H9 (cell line): ENCODE measurements around the gene HYAL1. TPM values are rescaled to one million over a fixed set of nuclear protein-coding genes. Genes with fewer than 3 reads are reported as not detected.

Experiments used
- DNase-seq: peaks from one replicate; pipeline ENCODE4 v3.0.0-alpha.2; 2017
- H2AFZ ChIP-seq: one replicate; pipeline ENCODE4 v1.6.1; 2013; ENCODE audit warnings: mild to moderate bottlenecking, low read length, control low read depth, moderate library complexity
- H2AK5ac ChIP-seq: 2 replicates; pipeline ENCODE4 v1.6.1; 2013; ENCODE audit warnings: low read length, control low read depth, mixed read lengths; ENCODE audit not compliant: insufficient read length
- H2BK120ac ChIP-seq: one replicate; pipeline ENCODE4 v1.6.1; 2013; ENCODE audit warnings: low read depth, mild to moderate bottlenecking, low read length, control low read depth, inconsistent platforms; ENCODE audit not compliant: poor library complexity, severe bottlenecking
- H2BK12ac ChIP-seq: 2 replicates; pipeline ENCODE4 v1.6.1; 2013; ENCODE audit warnings: low read length, control low read depth, mixed read lengths, low read depth; ENCODE audit not compliant: insufficient read length
- H2BK15ac ChIP-seq: 2 replicates; pipeline ENCODE4 v1.6.1; 2013; ENCODE audit warnings: low read depth, low read length, control low read depth
- H2BK20ac ChIP-seq: one replicate; pipeline ENCODE4 v1.6.1; 2013; ENCODE audit warnings: low read depth, mild to moderate bottlenecking, low read length, control low read depth, inconsistent platforms; ENCODE audit not compliant: poor library complexity, severe bottlenecking
- H2BK5ac ChIP-seq: 2 replicates; pipeline ENCODE4 v1.6.1; 2013; ENCODE audit warnings: low read length, control low read depth, mixed read lengths; ENCODE audit not compliant: insufficient read length
- H3K14ac ChIP-seq: 2 replicates; pipeline ENCODE4 v1.6.1; 2013; ENCODE audit warnings: low read length, control low read depth; ENCODE audit not compliant: insufficient read depth
- H3K18ac ChIP-seq: 2 replicates; pipeline ENCODE4 v1.6.1; 2013; ENCODE audit warnings: low read depth, mild to moderate bottlenecking, mixed read lengths, low read length, control low read depth; ENCODE audit not compliant: insufficient read length
- H3K23ac ChIP-seq: 2 replicates; pipeline ENCODE4 v1.6.1; 2013; ENCODE audit warnings: low read length, control low read depth, mixed read lengths, low read depth; ENCODE audit not compliant: insufficient read length
- H3K23me2 ChIP-seq: 2 replicates; pipeline ENCODE4 v1.6.1; 2013; ENCODE audit warnings: low read depth, mild to moderate bottlenecking, mixed read lengths, low read length, control low read depth; ENCODE audit not compliant: insufficient read length, poor library complexity, severe bottlenecking
- H3K27ac ChIP-seq: 2 replicates; pipeline ENCODE4 v1.5.1; 2013; ENCODE audit warnings: low read length, control low read depth, mixed read lengths, low read depth; ENCODE audit not compliant: insufficient read length
- H3K27me3 ChIP-seq: 2 replicates; pipeline ENCODE4 v1.6.1; 2013; ENCODE audit warnings: low read length, control low read depth, inconsistent platforms; ENCODE audit not compliant: insufficient read depth
- H3K4ac ChIP-seq: 2 replicates; pipeline ENCODE4 v1.6.1; 2013; ENCODE audit warnings: low read depth, mild to moderate bottlenecking, control low read depth, inconsistent platforms, low read length, moderate library complexity
- H3K4me1 ChIP-seq: 2 replicates; pipeline ENCODE4 v1.6.1; 2013; ENCODE audit warnings: low read length, control low read depth, inconsistent platforms; ENCODE audit not compliant: insufficient read depth
- H3K4me2 ChIP-seq: 2 replicates; pipeline ENCODE4 v1.6.1; 2013; ENCODE audit warnings: low read length, control low read depth, mixed read lengths; ENCODE audit not compliant: insufficient read length, insufficient read depth
- H3K56ac ChIP-seq: 2 replicates; pipeline ENCODE4 v1.6.1; 2013; ENCODE audit warnings: low read depth, mild to moderate bottlenecking, mixed read lengths, low read length, control low read depth; ENCODE audit not compliant: insufficient read length
- H3K79me1 ChIP-seq: 2 replicates; pipeline ENCODE4 v1.6.1; 2013; ENCODE audit warnings: low read depth, mild to moderate bottlenecking, moderate library complexity, low read length, control low read depth, inconsistent platforms; ENCODE audit not compliant: insufficient read depth, poor library complexity, severe bottlenecking
- H3K79me2 ChIP-seq: 2 replicates; pipeline ENCODE4 v1.6.1; 2013; ENCODE audit warnings: low read length, control low read depth, inconsistent platforms; ENCODE audit not compliant: insufficient read depth
- H3K9ac ChIP-seq: 2 replicates; pipeline ENCODE4 v1.6.1; 2013; ENCODE audit warnings: low read length, control low read depth, mixed read lengths; ENCODE audit not compliant: insufficient read length; ENCODE audit errors: extremely low read depth
- H3K9me3 ChIP-seq: one replicate; pipeline ENCODE4 v1.6.1; 2013; ENCODE audit warnings: low read depth, low read length, inconsistent platforms; ENCODE audit not compliant: control insufficient read depth
- H3T11ph ChIP-seq: one replicate; pipeline ENCODE4 v1.6.1; 2013; ENCODE audit warnings: mild to moderate bottlenecking, low read length, control low read depth, inconsistent platforms
- H4K20me1 ChIP-seq: one replicate; pipeline ENCODE4 v1.6.1; 2013; ENCODE audit not compliant: control insufficient read depth, insufficient read length, insufficient read depth
- H4K5ac ChIP-seq: 2 replicates; pipeline ENCODE4 v1.6.1; 2013; ENCODE audit warnings: low read depth, mild to moderate bottlenecking, mixed read lengths, low read length, control low read depth; ENCODE audit not compliant: insufficient read length
- H4K8ac ChIP-seq: replicated peaks from 2 replicates; pipeline ENCODE4 v1.6.1; 2013; ENCODE audit warnings: low read length, control low read depth, mixed read lengths, low read depth; ENCODE audit not compliant: insufficient read length
- H4K91ac ChIP-seq: 2 replicates; pipeline ENCODE4 v1.6.1; 2013; ENCODE audit warnings: low read depth, mild to moderate bottlenecking, moderate library complexity, mixed read lengths, low read length, control low read depth; ENCODE audit not compliant: insufficient read length
- H3K27ac Mint-ChIP-seq, 3 experiments: 2 replicates in 2 of 3; 3 replicates in 1 of 3; pipeline ENCODE4 v1.8.0; 2020 to 2021; ENCODE audit warnings: mixed read lengths in 3 of 3, mild to moderate bottlenecking in 1 of 3, moderate library complexity in 1 of 3
- H3K27me3 Mint-ChIP-seq: 2 replicates; pipeline ENCODE4 v1.8.0; 2021; ENCODE audit warnings: low read depth, mild to moderate bottlenecking, moderate library complexity, mixed read lengths
- H3K36me3 Mint-ChIP-seq, 3 experiments: 2 replicates in 2 of 3; 3 replicates in 1 of 3; pipeline ENCODE4 v1.8.0; 2020 to 2021; ENCODE audit warnings: low read depth in 3 of 3, mixed read lengths in 3 of 3; ENCODE audit not compliant: insufficient read depth in 1 of 3
- H3K4me1 Mint-ChIP-seq, 2 experiments: 2 replicates each; pipeline ENCODE4 v1.8.0; 2020; ENCODE audit warnings: mixed read lengths in 2 of 2
- H3K4me3 Mint-ChIP-seq, 2 experiments: 2 replicates in 1 of 2; 3 replicates in 1 of 2; pipeline ENCODE4 v1.8.0; 2020 to 2021; ENCODE audit warnings: mild to moderate bottlenecking in 2 of 2, mixed read lengths in 2 of 2, moderate library complexity in 1 of 2
- H3K9me3 Mint-ChIP-seq, 2 experiments: 2 replicates in 1 of 2; 3 replicates in 1 of 2; pipeline ENCODE4 v1.8.0; 2020; ENCODE audit warnings: mild to moderate bottlenecking in 2 of 2, mixed read lengths in 2 of 2, moderate library complexity in 1 of 2
- whole genome bisulfite sequencing: extraction: QIAGEN DNeasy Blood & Tissue Kit; methylation state at CpG from one replicate; pipeline ENCODE4 v1.1.7; 2013; ENCODE audit warnings: missing lambda C conversion rate, low lambda C conversion rate, mixed read lengths; ENCODE audit not compliant: insufficient read length; ENCODE audit errors: extremely low coverage; 5-methylcytosine and 5-hydroxymethylcytosine counted together
- total RNA-seq: library from RNA; stranded (reverse); gene quantifications from 2 replicates; pipeline ENCODE4 v1.2.1, GENCODE V29; 2021
- TF ChIP-seq, protein P1 (sequence below): fragments of 200-600 bp; sonication (generic); conservative IDR thresholded peaks from 3 replicates; pipeline ENCODE4 v1.8.0; 2021; ENCODE audit warnings: antibody characterized with exemption, mild to moderate bottlenecking

HYAL1 gene
- total RNA-seq, 1 experiment from 2014 or later = 2.0 TPM

DNA sequence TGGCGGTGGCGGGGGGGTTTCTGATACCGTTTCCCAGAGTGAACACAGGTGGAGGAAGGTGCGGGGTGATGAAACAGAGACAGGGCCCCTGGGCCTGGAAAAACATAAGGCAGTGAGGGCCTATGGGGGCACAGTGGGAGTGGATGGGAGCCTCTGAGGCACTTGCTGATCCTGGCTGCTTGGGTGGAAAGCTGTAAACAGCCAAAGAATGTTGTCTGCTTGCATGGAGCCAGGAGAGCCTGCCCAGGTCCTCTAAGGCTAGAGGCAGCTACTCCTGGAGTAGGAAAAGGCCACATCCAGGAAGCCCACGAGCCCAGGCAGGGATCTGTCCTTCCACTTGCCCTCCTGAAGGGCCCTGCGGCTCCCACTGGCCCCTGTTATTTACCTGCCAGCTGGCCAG is 37.4 kb downstream of the HYAL1 start:
- TF ChIP-seq, protein P1, sequence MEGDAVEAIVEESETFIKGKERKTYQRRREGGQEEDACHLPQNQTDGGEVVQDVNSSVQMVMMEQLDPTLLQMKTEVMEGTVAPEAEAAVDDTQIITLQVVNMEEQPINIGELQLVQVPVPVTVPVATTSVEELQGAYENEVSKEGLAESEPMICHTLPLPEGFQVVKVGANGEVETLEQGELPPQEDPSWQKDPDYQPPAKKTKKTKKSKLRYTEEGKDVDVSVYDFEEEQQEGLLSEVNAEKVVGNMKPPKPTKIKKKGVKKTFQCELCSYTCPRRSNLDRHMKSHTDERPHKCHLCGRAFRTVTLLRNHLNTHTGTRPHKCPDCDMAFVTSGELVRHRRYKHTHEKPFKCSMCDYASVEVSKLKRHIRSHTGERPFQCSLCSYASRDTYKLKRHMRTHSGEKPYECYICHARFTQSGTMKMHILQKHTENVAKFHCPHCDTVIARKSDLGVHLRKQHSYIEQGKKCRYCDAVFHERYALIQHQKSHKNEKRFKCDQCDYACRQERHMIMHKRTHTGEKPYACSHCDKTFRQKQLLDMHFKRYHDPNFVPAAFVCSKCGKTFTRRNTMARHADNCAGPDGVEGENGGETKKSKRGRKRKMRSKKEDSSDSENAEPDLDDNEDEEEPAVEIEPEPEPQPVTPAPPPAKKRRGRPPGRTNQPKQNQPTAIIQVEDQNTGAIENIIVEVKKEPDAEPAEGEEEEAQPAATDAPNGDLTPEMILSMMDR = no peak
- H2BK20ac ChIP-seq = no peak overlapping the region
- H2BK15ac ChIP-seq = no peak overlapping the region
- no peak overlapping the region for H4K5ac ChIP-seq
- H3K79me1 ChIP-seq = no peaks in the 10 kb centered on the region
- H3K9me3 ChIP-seq = no peaks in the 10 kb centered on the region
- H3K36me3 Mint-ChIP-seq = no peaks in the 10 kb centered on the region
- H3K27me3 Mint-ChIP-seq = peaks cover 5% of the 10 kb centered on the region; the same call in 1 of the 2 replicates
- H2AFZ ChIP-seq = no peak overlapping the region
- H3K23me2 ChIP-seq = no peaks in the 10 kb centered on the region
- no peak overlapping the region for H3T11ph ChIP-seq
- no peak overlapping the region for H2BK12ac ChIP-seq
- no peak overlapping the region for H2AK5ac ChIP-seq
- H3K27me3 ChIP-seq = no peaks in the 10 kb centered on the region
- no peaks in the 10 kb centered on the region for H3K79me2 ChIP-seq
- DNase-seq = no peak
- no peak overlapping the region for H3K9ac ChIP-seq
- peak overlapping the region; percentile 36 for H4K91ac ChIP-seq
- H3K9me3 Mint-ChIP-seq = no peaks in the 10 kb centered on the region
- H3K27ac Mint-ChIP-seq = peak overlapping the region in 2 of 3 experiments; percentile 77 to 87; a peak in 3 of 7 replicates
- no peak overlapping the region for H2BK120ac ChIP-seq
- peak overlapping the region in 1 of 2 experiments; percentile 31; a peak in 1 of 5 replicates for H3K4me3 Mint-ChIP-seq
- no CpG with 5 or more reads among the region's 6 CpGs for WGBS
- peaks cover 46 to 66% of the 10 kb centered on the region in 2 experiments for H3K4me1 Mint-ChIP-seq
- peaks cover 5% of the 10 kb centered on the region; the same call in 1 of the 2 replicates for H3K4me1 ChIP-seq
- no peak overlapping the region for H3K23ac ChIP-seq
- no peak overlapping the region for H3K4ac ChIP-seq
- H3K4me2 ChIP-seq = no peak overlapping the region
- no peaks in the 10 kb centered on the region for H4K20me1 ChIP-seq
- no peak overlapping the region for H3K56ac ChIP-seq
- no peak overlapping the region for H4K8ac ChIP-seq
- H3K27ac ChIP-seq = no peak overlapping the region
- no peak overlapping the region for H3K18ac ChIP-seq
- H3K14ac ChIP-seq = no peak overlapping the region
- H2BK5ac ChIP-seq = no peak overlapping the region
